ENCODE measurements around the gene ARVCF.

DNA sequence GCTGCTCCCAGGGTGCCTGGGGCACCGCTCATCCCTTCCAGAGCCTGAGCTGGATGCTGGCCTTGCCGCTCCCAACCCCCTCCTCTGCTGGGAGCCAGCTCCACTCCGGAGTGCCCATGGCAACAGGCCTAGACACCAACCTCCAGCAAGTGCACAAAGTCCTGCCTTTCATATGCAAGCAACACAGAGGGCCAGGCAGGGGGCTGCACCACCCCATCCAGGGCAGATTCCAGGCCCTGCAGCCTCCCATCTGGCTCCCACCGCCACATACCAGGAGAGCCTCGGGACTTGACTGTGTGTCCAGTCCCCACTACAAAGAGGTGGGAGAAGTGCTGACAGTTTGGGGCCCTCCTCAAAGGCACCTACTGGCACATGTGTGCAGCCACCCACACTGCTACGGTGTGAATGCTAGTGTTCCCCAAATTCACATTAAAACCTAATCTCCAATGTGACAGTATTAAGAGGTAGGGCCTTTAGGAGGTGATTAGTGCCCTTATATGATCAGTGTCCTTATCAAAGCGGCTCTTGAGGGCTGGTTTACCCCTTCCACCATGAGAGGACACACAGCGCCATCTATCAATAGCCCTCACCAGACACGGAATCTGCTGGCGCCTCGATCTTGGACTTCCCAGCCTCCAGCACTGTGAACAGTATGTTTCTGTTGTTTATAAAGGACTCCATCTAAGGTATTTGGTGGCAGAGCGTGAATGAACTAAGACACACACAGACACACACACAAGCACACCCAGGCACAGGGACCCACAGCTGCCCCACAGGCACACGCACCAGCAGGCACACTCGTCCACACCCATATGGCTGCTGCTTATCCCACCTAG lies 16.2 kb downstream of the ARVCF start:
- no peak for TF ChIP-seq EZH2 (IDR thresholded peaks at IDR 0.05; ENCODE audit: low read depth)
- TF ChIP-seq, protein P1, sequence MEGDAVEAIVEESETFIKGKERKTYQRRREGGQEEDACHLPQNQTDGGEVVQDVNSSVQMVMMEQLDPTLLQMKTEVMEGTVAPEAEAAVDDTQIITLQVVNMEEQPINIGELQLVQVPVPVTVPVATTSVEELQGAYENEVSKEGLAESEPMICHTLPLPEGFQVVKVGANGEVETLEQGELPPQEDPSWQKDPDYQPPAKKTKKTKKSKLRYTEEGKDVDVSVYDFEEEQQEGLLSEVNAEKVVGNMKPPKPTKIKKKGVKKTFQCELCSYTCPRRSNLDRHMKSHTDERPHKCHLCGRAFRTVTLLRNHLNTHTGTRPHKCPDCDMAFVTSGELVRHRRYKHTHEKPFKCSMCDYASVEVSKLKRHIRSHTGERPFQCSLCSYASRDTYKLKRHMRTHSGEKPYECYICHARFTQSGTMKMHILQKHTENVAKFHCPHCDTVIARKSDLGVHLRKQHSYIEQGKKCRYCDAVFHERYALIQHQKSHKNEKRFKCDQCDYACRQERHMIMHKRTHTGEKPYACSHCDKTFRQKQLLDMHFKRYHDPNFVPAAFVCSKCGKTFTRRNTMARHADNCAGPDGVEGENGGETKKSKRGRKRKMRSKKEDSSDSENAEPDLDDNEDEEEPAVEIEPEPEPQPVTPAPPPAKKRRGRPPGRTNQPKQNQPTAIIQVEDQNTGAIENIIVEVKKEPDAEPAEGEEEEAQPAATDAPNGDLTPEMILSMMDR (conservative IDR thresholded peaks at IDR 0.05), result no peak
